Measurements from ENCODE around the gene OR6B3. TPM values are rescaled to one million over a fixed set of nuclear protein-coding genes. Genes with fewer than 3 reads are reported as not detected.

OR6B3 gene
- total RNA-seq: not detected

DNA sequence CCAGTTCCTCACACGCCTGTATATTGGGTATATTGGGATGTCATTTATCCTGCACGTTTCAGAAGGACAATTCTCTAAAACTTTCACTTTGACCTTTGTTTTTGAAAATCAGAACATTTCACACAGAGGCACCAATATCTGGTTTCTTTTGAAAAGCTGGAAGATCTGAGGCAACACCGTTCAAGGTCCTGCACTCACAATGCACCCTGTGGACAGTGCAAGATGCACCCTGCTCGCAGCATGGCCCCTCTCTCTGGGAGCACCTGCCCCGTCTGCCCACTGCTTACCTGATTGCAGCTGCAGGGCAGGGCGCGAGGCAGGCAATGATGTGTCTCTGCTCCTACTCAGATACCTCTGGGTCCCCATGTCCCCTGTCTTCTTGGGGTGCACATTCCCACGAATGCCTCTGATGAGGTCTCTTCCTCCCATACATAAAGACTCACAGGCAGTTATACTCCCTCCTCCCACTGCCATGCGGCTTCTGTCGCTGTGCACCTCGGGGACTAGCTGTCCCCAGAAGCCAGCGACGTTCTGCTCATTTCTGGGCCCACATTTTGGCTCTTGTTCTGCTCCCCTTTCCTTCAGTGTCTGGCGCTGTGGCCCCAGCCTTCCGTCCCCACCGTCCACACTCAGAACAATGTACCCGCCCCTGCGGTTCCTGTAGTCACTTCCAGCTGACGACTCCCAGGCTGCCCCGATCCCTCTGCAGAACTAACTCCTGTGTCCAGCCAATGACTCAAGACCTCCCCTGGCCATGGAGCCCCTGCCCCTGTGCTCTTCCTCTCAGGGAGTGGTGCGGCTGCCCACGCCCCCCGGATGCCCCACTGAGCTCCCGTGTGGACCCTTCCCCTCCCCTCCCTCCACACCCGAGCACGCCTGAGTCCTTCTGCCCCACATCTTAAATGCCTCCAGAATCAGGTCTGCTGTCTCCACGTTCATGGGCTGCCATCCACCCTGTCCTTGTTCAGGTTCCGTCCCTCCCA, at the start of gene OR6B3:
Gene OR6B3 (minus strand): TSS at position 349 of the 983 bp plus-strand sequence.
- ATAC-seq (replicated peaks in 1 of 2) (no peak), DNase-seq (no peak)
- H3K9me3 Mint-ChIP-seq: no peaks in the 10 kb centered on the region
- no peak within 1 kb of the TSS for H3K4me3 Mint-ChIP-seq
- H3K4me1 Mint-ChIP-seq (ENCODE audit: low read depth): peaks cover 4% of the 10 kb centered on the region
- H3K36me3 Mint-ChIP-seq (ENCODE audit: insufficient read depth in 2 of 2): no peaks in the 10 kb centered on the region
- H3K27ac Mint-ChIP-seq: no peak within 1 kb of the TSS
- peaks cover 73% of the 10 kb centered on the region for H3K27me3 Mint-ChIP-seq (ENCODE audit: low read depth)

DNA sequence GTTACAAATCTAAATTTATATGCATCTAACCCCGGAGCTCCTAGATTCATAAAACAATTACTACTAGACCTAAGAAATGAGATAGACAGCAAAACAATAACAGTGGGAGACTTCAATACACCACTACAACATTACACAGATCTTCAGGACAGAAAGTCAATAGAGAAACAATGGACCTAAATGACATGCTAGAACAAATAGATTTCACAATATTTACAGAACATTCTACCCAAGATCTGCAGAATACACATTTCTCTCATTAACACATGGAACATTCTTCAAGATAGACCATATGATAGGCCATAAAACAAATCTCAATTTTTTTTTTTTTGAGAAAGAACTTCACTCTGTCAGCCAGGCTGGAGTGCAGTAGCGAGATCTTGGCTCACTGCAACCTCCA, 45.0 kb upstream of the OR6B3 start:
- Mint-ChIP-seq H3K27ac (no peak overlapping the region), H3K4me1 (ENCODE audit: low read depth) (no peaks in the 10 kb centered on the region), H3K9me3 (peaks cover 2% of the 10 kb centered on the region in 2 donors), H3K27me3 (ENCODE audit: low read depth) (peaks cover 69% of the 10 kb centered on the region), H3K36me3 (ENCODE audit: insufficient read depth in 2 of 2) (peaks cover 5 to 6% of the 10 kb centered on the region in 2 donors), H3K4me3 (no peak overlapping the region)
- DNase-seq (no peak), ATAC-seq (replicated peaks in 1 of 2) (no peak)

DNA sequence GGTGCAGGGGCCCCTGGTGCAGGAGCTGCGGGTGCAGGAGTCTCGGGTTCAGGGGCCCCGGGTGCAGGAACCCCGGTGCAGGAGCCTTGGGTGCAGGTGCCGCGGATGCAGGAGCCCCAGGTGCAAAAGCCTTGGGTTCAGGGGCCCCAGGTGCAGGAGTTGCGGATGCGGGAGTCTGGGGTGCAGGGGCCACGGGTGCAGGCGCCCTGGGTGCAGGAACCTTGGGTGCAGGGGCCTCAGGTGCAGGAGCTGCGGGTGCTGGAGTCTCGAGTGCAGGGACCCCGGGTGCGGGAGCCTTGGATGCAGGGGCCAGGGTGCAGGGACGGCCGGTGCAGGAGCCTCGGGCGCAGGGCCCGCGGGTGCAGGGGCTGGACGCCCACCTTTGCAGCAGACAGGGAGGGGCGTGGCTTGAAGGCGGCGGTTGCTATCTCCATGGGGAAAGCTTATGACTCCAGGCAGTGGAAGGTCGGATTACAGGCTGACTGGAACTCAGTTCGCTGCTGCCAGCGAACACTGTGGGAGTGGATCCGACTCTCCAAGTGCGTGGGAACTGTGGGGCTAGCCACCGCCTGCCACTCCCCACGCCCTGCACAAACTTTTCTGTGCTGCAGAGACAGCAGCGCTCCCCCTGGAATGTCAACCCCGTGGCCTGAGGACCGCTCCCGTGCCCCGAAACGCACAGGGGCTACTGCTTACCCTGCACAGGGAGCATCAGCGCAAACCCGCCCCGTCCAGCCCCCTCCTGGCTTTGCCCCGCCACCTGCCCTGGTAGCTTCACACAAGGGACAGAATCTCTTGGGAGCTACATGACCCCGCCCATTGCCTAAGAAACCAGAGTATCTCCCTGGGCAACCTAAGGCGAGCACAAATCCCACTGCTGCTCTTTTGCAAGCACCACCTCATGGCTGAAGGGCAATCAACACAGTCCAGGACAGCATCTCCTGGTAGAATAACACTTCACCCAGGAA, 42.5 kb upstream of the OR6B3 start:
- Mint-ChIP-seq H3K9me3 (peaks cover 2% of the 10 kb centered on the region in 2 donors), H3K27me3 (ENCODE audit: low read depth) (peaks cover 70% of the 10 kb centered on the region), H3K27ac (no peak overlapping the region)

DNA sequence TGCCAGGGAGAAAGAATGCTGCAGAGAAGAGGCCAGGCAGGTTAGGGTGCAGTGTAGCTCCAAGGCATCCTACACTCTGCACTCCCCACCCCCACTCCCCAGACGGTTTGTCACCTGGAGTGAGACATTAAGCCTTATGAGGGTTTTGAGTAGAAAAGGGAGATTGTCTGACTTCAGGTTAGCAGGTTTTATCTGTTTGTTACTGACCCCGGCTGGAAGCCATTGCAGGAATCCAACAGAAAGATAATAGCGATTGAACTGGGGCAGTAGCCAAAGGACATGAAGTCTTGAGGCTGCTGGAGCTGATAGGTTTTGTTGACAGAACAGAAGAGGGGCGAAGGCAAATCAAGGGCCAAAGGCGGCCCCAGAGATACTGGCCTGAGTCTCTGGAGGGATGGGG, 36.0 kb upstream of the OR6B3 start:
- no peak for ATAC-seq (replicated peaks in 1 of 2)
- Mint-ChIP-seq H3K36me3 (ENCODE audit: insufficient read depth in 2 of 2) (peaks cover 8 to 12% of the 10 kb centered on the region in 2 donors), H3K27ac (no peak overlapping the region), H3K9me3 (peaks cover 8 to 11% of the 10 kb centered on the region in 2 donors), H3K4me1 (ENCODE audit: low read depth) (no peaks in the 10 kb centered on the region), H3K4me3 (no peak overlapping the region), H3K27me3 (ENCODE audit: low read depth) (peaks cover 41% of the 10 kb centered on the region)
- DNase-seq: no peak

More for the DNA sequence above, 42.5 kb upstream of the OR6B3 start:
- ATAC-seq (replicated peaks in 1 of 2) (no peak), DNase-seq (no peak)
- Mint-ChIP-seq H3K4me1 (ENCODE audit: low read depth) (no peaks in the 10 kb centered on the region), H3K4me3 (no peak overlapping the region), H3K36me3 (ENCODE audit: insufficient read depth in 2 of 2) (peaks cover 6 to 8% of the 10 kb centered on the region in 2 donors)

DNA sequence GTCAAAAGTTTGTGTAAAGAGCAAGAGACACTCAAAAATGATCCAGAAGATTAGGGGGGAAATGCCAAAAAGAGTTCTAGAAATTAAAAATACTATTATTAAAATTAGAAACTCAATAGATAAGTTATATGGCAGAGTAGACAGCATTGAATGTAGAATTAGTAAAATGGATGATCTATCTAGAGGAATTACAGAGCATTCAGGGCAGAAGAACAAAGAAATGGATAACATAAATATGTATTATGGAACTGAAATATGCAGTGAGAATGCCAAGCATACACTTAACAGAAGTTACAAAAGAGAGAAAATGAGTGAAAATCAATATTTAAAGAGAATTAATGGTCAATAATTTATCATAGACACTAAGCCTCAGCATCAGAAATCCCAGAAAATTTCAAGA, 33.2 kb upstream of the OR6B3 start:
- no peak overlapping the region for H3K4me3 Mint-ChIP-seq
- H3K36me3 Mint-ChIP-seq (ENCODE audit: insufficient read depth in 2 of 2): peaks cover 5 to 12% of the 10 kb centered on the region in 2 donors
- H3K27me3 Mint-ChIP-seq (ENCODE audit: low read depth): peaks cover 29% of the 10 kb centered on the region
- no peaks in the 10 kb centered on the region for H3K4me1 Mint-ChIP-seq (ENCODE audit: low read depth)
- DNase-seq (no peak), ATAC-seq (replicated peaks in 1 of 2) (no peak)
- H3K9me3 Mint-ChIP-seq: peaks cover 8 to 11% of the 10 kb centered on the region in 2 donors
- H3K27ac Mint-ChIP-seq: no peak overlapping the region

DNA sequence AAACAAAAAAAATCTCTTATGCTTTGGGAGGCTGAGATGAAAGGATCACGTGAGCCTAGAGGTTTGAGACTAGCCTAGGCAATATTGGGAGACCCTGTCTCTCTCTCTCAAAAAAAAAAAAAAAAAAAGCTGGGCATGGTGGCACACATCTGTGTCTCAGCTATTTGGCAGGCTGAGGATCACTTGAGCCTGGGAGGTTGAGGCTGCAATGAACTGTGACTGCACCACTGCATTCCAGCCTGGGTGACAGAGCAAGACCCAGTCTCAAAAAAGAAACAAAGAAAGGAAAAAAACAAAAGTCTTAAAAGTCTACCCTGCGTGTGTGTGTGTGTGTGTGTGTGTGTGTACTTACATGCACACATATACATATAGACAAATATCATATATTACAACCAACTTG, 25.3 kb upstream of the OR6B3 start:
- no peak overlapping the region for H3K4me3 Mint-ChIP-seq
- no peak for ATAC-seq (replicated peaks in 1 of 2)

DNA sequence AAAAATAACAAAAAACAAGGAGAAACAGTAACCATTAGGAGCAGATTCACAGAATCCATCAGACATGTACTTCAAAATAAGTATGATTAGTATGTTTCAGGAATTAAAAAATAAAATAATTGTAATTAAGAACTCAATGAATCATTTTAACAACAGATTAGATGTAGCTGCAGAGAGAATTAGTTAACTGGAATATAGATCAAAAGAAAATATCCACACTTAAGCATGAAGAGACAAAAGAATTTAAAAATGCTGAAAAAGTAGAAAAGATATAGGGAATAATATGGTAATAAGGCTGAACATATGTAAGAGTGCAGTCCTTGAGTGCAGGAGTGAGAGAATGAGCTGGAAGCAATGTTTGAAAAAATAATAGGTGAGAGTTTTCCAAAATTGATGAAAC, 24.1 kb upstream of the OR6B3 start:
- Mint-ChIP-seq H3K27me3 (ENCODE audit: low read depth) (peaks cover 7% of the 10 kb centered on the region), H3K4me3 (no peak overlapping the region), H3K9me3 (peaks cover 9 to 10% of the 10 kb centered on the region in 2 donors), H3K4me1 (ENCODE audit: low read depth) (no peaks in the 10 kb centered on the region), H3K36me3 (ENCODE audit: insufficient read depth in 2 of 2) (peaks cover 6 to 18% of the 10 kb centered on the region in 2 donors), H3K27ac (no peak overlapping the region)
- DNase-seq (no peak), ATAC-seq (replicated peaks in 1 of 2) (no peak)

More for the DNA sequence above, 25.3 kb upstream of the OR6B3 start:
- Mint-ChIP-seq H3K4me1 (ENCODE audit: low read depth) (no peaks in the 10 kb centered on the region), H3K36me3 (ENCODE audit: insufficient read depth in 2 of 2) (peaks cover 6 to 18% of the 10 kb centered on the region in 2 donors), H3K27ac (no peak overlapping the region), H3K9me3 (peaks cover 9 to 10% of the 10 kb centered on the region in 2 donors), H3K27me3 (ENCODE audit: low read depth) (peaks cover 6% of the 10 kb centered on the region)
- DNase-seq: no peak

DNA sequence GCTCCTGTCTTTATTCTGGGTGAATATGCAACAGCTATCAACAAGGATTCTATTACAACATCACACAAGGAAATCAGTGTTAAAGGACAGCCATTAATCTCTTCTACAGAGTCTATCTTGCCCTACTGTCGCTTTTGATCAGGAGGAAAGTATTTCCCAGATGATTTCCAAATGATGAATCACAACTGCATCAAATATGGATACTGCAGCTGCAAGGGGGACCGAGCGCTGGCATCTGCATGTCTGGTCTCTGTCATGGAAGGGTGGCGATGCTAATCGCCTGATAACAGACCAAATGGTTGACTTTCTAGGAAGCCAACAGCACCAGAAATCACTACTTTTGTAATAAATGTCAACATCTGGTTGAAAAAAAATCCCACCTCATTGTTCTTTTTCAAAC, 21.2 kb upstream of the OR6B3 start:
- Mint-ChIP-seq H3K9me3 (peaks cover 9 to 10% of the 10 kb centered on the region in 2 donors), H3K4me3 (no peak overlapping the region), H3K36me3 (ENCODE audit: insufficient read depth in 2 of 2) (peaks cover 6 to 18% of the 10 kb centered on the region in 2 donors), H3K4me1 (ENCODE audit: low read depth) (no peaks in the 10 kb centered on the region), H3K27me3 (ENCODE audit: low read depth) (peaks cover 16% of the 10 kb centered on the region), H3K27ac (no peak overlapping the region)
- no peak for DNase-seq
- ATAC-seq (replicated peaks in 1 of 2): no peak

DNA sequence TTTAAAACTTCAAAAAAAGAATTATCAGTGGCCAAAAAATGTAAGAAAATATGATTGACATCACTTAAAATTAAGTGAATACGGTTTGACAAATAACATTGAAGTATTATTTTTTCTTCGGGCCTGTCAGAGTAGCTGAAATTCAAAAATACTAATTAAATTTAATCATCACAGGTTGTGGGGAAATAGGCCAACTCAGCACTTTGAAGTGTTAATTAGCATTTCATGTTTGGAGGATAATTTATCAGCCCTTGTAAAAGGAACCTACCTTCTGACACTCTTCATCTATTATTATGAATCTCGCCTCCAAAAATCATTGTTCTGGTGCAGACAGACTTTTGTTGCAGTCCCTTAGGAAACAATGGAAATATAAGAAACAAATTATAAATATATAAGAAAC, 17.6 kb upstream of the OR6B3 start:
- Mint-ChIP-seq H3K4me1 (ENCODE audit: low read depth) (no peaks in the 10 kb centered on the region), H3K4me3 (no peak overlapping the region), H3K27me3 (ENCODE audit: low read depth) (peaks cover 19% of the 10 kb centered on the region), H3K9me3 (no peaks in the 10 kb centered on the region), H3K36me3 (ENCODE audit: insufficient read depth in 2 of 2) (no peaks in the 10 kb centered on the region), H3K27ac (no peak overlapping the region)
- ATAC-seq (replicated peaks in 1 of 2) (no peak), DNase-seq (no peak)

DNA sequence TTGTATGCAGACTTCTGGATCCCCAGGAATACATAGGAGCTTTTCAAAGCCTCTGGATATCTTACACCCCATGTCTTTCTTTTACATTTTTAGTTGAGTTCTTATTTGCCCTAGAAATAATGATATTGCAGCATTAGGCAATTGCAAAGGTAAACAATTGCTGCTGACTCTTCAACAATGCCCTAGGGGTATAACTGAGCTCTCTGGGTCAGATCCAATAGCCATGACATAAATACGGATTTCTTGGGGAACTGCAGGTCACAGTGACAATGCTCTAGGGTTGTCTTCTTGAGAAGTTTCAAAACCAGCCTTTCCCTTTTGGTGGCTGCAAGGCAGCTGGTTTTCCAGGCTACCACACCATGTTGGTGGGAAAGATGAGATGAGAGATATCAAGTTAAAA, 16.5 kb upstream of the OR6B3 start:
- no peaks in the 10 kb centered on the region for H3K36me3 Mint-ChIP-seq (ENCODE audit: insufficient read depth in 2 of 2)
- no peak overlapping the region for H3K27ac Mint-ChIP-seq
- H3K4me3 Mint-ChIP-seq: no peak overlapping the region
- H3K9me3 Mint-ChIP-seq: no peaks in the 10 kb centered on the region
- peaks cover 26% of the 10 kb centered on the region for H3K27me3 Mint-ChIP-seq (ENCODE audit: low read depth)
- no peak for ATAC-seq (replicated peaks in 1 of 2)
- H3K4me1 Mint-ChIP-seq (ENCODE audit: low read depth): no peaks in the 10 kb centered on the region
- DNase-seq: no peak

DNA sequence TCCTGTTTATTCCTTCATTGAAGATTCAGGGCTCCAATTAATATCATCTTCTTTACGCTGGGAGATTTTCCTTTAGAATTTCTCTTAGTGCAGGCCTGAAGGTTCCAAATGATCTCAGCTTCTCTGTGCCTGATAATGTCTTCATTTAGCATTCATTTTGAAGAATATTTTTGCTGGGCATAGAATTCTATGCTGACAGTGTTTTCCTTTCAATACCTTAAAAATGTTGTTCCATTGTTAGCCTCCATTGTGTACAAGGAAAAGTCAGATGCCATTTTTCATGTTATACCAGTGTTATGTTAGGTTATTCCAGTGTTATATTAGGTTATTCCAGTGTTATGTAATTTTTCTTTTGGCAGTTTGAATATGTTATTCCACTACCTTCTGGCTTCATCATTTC, 14.9 kb upstream of the OR6B3 start:
- H3K27me3 Mint-ChIP-seq (ENCODE audit: low read depth): peaks cover 28% of the 10 kb centered on the region
- ATAC-seq (replicated peaks in 1 of 2) (no peak), DNase-seq (no peak)
- H3K36me3 Mint-ChIP-seq (ENCODE audit: insufficient read depth in 2 of 2): no peaks in the 10 kb centered on the region
- no peaks in the 10 kb centered on the region for H3K9me3 Mint-ChIP-seq
- no peak overlapping the region for H3K4me3 Mint-ChIP-seq
- no peak overlapping the region for H3K27ac Mint-ChIP-seq
- no peaks in the 10 kb centered on the region for H3K4me1 Mint-ChIP-seq (ENCODE audit: low read depth)

DNA sequence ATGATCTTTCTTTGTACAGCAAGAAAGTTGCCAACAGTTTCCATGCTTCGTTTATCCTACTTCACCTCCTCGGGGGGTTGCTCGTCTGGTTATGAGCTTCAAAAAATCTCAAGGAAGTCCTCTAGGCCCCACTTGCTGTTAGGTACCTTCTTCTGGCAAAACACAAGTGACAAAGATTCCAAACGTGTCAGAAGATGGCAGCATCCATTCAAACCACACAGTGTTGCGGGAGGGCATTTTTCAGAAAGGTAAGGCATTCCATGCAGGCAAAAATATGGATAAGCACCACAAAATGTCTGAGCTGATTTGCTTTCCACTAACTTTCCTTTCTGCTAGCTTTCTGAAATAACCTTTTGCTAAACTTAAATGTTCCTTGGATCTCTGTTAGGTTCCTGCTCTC, 13.2 kb upstream of the OR6B3 start:
- Mint-ChIP-seq H3K4me1 (ENCODE audit: low read depth) (no peaks in the 10 kb centered on the region), H3K36me3 (ENCODE audit: insufficient read depth in 2 of 2) (no peaks in the 10 kb centered on the region), H3K9me3 (no peaks in the 10 kb centered on the region), H3K4me3 (no peak overlapping the region), H3K27ac (no peak overlapping the region), H3K27me3 (ENCODE audit: low read depth) (peaks cover 17% of the 10 kb centered on the region)
- no peak for ATAC-seq (replicated peaks in 1 of 2)
- DNase-seq: no peak

DNA sequence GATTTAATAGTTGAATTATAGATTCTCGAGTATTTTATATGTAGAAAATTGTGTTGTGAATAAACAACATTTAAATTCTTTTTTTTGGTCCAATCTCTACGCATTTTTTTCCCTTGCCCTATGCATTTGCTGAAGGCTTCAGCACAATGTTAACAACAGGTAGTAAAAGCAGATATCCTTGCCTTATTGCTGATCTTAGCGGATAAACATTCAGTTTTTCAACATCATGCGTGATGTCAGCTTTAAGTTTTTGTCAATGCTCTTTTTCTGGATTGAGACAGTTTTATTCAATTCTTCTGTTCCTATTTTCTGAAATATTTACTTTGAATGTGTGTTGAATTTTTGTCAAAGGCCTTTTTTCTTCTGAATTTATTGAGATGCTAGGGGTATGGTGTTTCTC, 11.6 kb upstream of the OR6B3 start:
- Mint-ChIP-seq H3K27ac (no peak overlapping the region), H3K4me1 (ENCODE audit: low read depth) (no peaks in the 10 kb centered on the region), H3K36me3 (ENCODE audit: insufficient read depth in 2 of 2) (no peaks in the 10 kb centered on the region), H3K27me3 (ENCODE audit: low read depth) (peaks cover 15% of the 10 kb centered on the region), H3K4me3 (no peak overlapping the region), H3K9me3 (no peaks in the 10 kb centered on the region)
- no peak for ATAC-seq (replicated peaks in 1 of 2)
- DNase-seq: no peak
